GM12878 (cell line): Measurements from ENCODE around the gene JAKMIP1. TPM values are rescaled to one million over a fixed set of nuclear protein-coding genes. Genes with fewer than 3 reads are reported as not detected.

Experiments used
- ATAC-seq: fragments of 200-7000 bp; cut with Tn5 transposase; 3 replicates; pipeline ENCODE4 v1.9.1; 2020; ENCODE audit warnings: mild to moderate bottlenecking, moderate library complexity
- BruUV-seq: library from RNA; stranded (reverse); fragments of 400-500 nt; replicated peaks from 2 replicates; lab custom pipeline; 2021; lab: Mats Ljungman, UMichigan
- CTCF ChIA-PET: fragments of 300-600 bp; sonication (Branson Sonifier 250); formaldehyde crosslinking; extraction: SDS; loops from one replicate; lab custom pipeline; 2021; ENCODE audit warnings: inconsistent platforms; lab: Yijun Ruan, JAX
- POLR2A ChIA-PET: fragments of 350-600 bp; formaldehyde crosslinking; extraction: SDS; loops from one replicate; lab custom pipeline; 2021; ENCODE audit warnings: inconsistent platforms; lab: Charles Lee
- RAD21 ChIA-PET: fragments of 300-600 bp; sonication (Branson Sonifier 250); formaldehyde crosslinking; loops from one replicate; lab custom pipeline; 2023; ENCODE audit warnings: antibody characterized with exemption; ENCODE audit not compliant: unreplicated experiment; lab: Charles Lee
- SMC1A ChIA-PET: fragments of 300-600 bp; sonication (Branson Sonifier 250); formaldehyde crosslinking; loops from one replicate; lab custom pipeline; 2023; ENCODE audit not compliant: unreplicated experiment, uncharacterized antibody; lab: Charles Lee
- DNase-seq: peaks from one replicate; pipeline ENCODE4 v3.0.0-alpha.2; 2011; ENCODE audit warnings: low read depth, low spot score
- FAIRE-seq: peaks from 3 replicates; lab custom pipeline; 2011; peaks lifted over from hg19 to GRCh38; lab: Jason Lieb, UNC
- H2AFZ ChIP-seq: 2 replicates; pipeline ENCODE4 v1.6.0; 2011; ENCODE audit warnings: low read depth, low read length, control low read depth; ENCODE audit not compliant: control insufficient read depth
- H3K27ac ChIP-seq: 2 replicates; pipeline ENCODE4 v1.5.1; 2011; ENCODE audit warnings: control low read depth; ENCODE audit not compliant: control insufficient read depth, insufficient read depth
- H3K27me3 ChIP-seq, 2 experiments: replicated peaks in 1 of 2; 2 replicates each; pipeline versions ENCODE4 v1.6.0 to v1.6.1; 2011; ENCODE audit warnings: low read length in 1 of 2; ENCODE audit not compliant: control insufficient read depth in 2 of 2, insufficient read depth in 2 of 2
- H3K36me3 ChIP-seq, 2 experiments: 2 replicates each; pipeline ENCODE4 v1.5.1; 2011; ENCODE audit warnings: low read length in 1 of 2; ENCODE audit not compliant: control insufficient read depth in 2 of 2, insufficient read depth in 2 of 2
- H3K4me1 ChIP-seq: 2 replicates; pipeline ENCODE4 v1.6.1; 2011; ENCODE audit warnings: mild to moderate bottlenecking, low read length, moderate library complexity, mixed read lengths; ENCODE audit not compliant: control insufficient read depth, insufficient read depth
- H3K4me2 ChIP-seq: 2 replicates; pipeline ENCODE4 v1.6.0; 2011; ENCODE audit warnings: control low read depth; ENCODE audit not compliant: control insufficient read depth, insufficient read depth
- H3K4me3 ChIP-seq: fragments of 200-600 bp; sonication (generic); 2 replicates; pipeline ENCODE4 v1.5.1; 2016
- H3K79me2 ChIP-seq: 2 replicates; pipeline ENCODE4 v1.6.0; 2011; ENCODE audit warnings: low read length; ENCODE audit not compliant: control insufficient read depth, insufficient read depth
- H3K9ac ChIP-seq: 2 replicates; pipeline ENCODE4 v1.8.0; 2011; ENCODE audit warnings: low read length, control low read depth, mixed read lengths; ENCODE audit not compliant: control insufficient read depth, insufficient read depth
- H3K9me3 ChIP-seq: replicated peaks from 3 replicates; pipeline ENCODE4 v1.5.1; 2011; ENCODE audit warnings: mild to moderate bottlenecking, low read length; ENCODE audit not compliant: control insufficient read depth, insufficient read depth
- H4K20me1 ChIP-seq: 2 replicates; pipeline ENCODE4 v1.6.0; 2011; ENCODE audit not compliant: control insufficient read depth, insufficient read depth
- BRCA1 ChIP-seq: IDR thresholded peaks from 2 replicates; pipeline ENCODE4 v1.6.1; 2011; ENCODE audit warnings: low read depth, low read length, improper control_type of control experiment
- CHD2 ChIP-seq: IDR thresholded peaks from 2 replicates; pipeline ENCODE4 v1.6.1; 2011; ENCODE audit warnings: low read depth, low read length, improper control_type of control experiment, borderline replicate concordance
- CREM ChIP-seq: IDR thresholded peaks from 2 replicates; pipeline ENCODE4 v1.6.1; 2014; ENCODE audit warnings: antibody characterized with exemption, low read depth
- EED ChIP-seq: sonication (generic); IDR thresholded peaks from 2 replicates; pipeline ENCODE4 v1.6.1; 2016; ENCODE audit warnings: antibody characterized with exemption, low read depth
- ETV6 ChIP-seq, 2 experiments: fragments of 450-650 bp in 1 of 2; IDR thresholded peaks in 1 of 2; conservative IDR thresholded peaks in 1 of 2; 2 replicates each; pipeline ENCODE4 v1.6.1; 2014; ENCODE audit warnings: antibody characterized with exemption in 1 of 2, borderline replicate concordance in 1 of 2, low read depth in 1 of 2, mild to moderate bottlenecking in 1 of 2, moderate library complexity in 1 of 2
- HDAC6 ChIP-seq: fragments of 200-600 bp; sonication (generic); IDR thresholded peaks from one replicate; pipeline ENCODE4 v1.8.0; 2017; ENCODE audit warnings: antibody characterized with exemption; ENCODE audit not compliant: unreplicated experiment
- IKZF1 ChIP-seq: fragments of 450-650 bp; conservative IDR thresholded peaks from 2 replicates; pipeline ENCODE4 v1.6.1; 2017; ENCODE audit warnings: antibody characterized with exemption, mild to moderate bottlenecking
- LARP7 ChIP-seq: fragments of 450-650 bp; IDR thresholded peaks from 2 replicates; pipeline ENCODE4 v1.6.1; 2017; ENCODE audit warnings: mild to moderate bottlenecking
- MXI1 ChIP-seq: fragments of 150-350 bp; IDR thresholded peaks from 2 replicates; pipeline ENCODE4 v1.6.1; 2011; ENCODE audit warnings: low read depth, mild to moderate bottlenecking, inconsistent platforms, low read length, improper control_type of control experiment
- NBN ChIP-seq: fragments of 450-650 bp; IDR thresholded peaks from 2 replicates; pipeline ENCODE4 v1.6.1; 2016
- NFIC ChIP-seq: IDR thresholded peaks from 2 replicates; pipeline ENCODE4 v1.6.1; 2012; ENCODE audit warnings: low read depth, mild to moderate bottlenecking, inconsistent platforms, low read length, moderate library complexity
- POLR2A ChIP-seq: IDR thresholded peaks from 2 replicates; pipeline ENCODE4 v1.6.1; 2011; ENCODE audit warnings: low read depth, mild to moderate bottlenecking, low read length
- SMAD5 ChIP-seq: IDR thresholded peaks from 2 replicates; pipeline ENCODE4 v1.6.1; 2016; ENCODE audit warnings: antibody characterized with exemption, low read depth
- ZNF384 ChIP-seq: IDR thresholded peaks from 2 replicates; pipeline ENCODE4 v1.6.1; 2012; ENCODE audit warnings: low read depth, mild to moderate bottlenecking, low read length, improper control_type of control experiment, borderline replicate concordance
- WGBS: methylation state at CpG from one replicate; pipeline ENCODE4 v1.1.6; 2016; ENCODE audit warnings: low lambda C conversion rate; ENCODE audit not compliant: insufficient replicate concordance, insufficient coverage; ENCODE audit errors: missing lambda C conversion rate; 5-methylcytosine and 5-hydroxymethylcytosine counted together
- in situ Hi-C: fragments of 300-500 bp; cut with MboI; formaldehyde crosslinking; loops from 9 replicates; pipeline ENCODE4 v1.14.3; 2018; ENCODE audit warnings: mixed read lengths
- intact Hi-C: fragments of 100-400 bp; cut with micrococcal nuclease; formaldehyde crosslinking; loops from one replicate; pipeline ENCODE4 v1.14.2; 2022; ENCODE audit not compliant: unreplicated experiment
- polyA plus RNA-seq, 11 experiments: library from polyadenylated mRNA; depleted of rRNA in 4 of 11; unstranded in 6 of 11; stranded (reverse) in 5 of 11; fragments of >200 nt; fragmentation: Nextera tagmentation in 4 of 11; fragmentation: Illumina TruSeq in 1 of 11; extraction: Ambion mirVana in 4 of 11; extraction: Trizol in 1 of 11; gene quantifications; 1 replicate in 1 of 11; 2 replicates in 10 of 11; pipeline versions ENCODE4 v1.2.1 to v1.2.3, GENCODE V29; 2011 to 2016; ENCODE audit warnings: inconsistent platforms in 2 of 11, missing spikeins in 2 of 11, low read depth in 1 of 11
- total RNA-seq, 4 experiments: library from RNA; depleted of rRNA in 3 of 4; stranded (reverse); fragments of >200 nt in 3 of 4; fragmentation: Illumina TruSeq in 1 of 4; extraction: Trizol in 1 of 4; gene quantifications; 2 replicates each; pipeline versions ENCODE4 v1.2.1 to v1.2.3, GENCODE V29; 2013 to 2021
- TF ChIP-seq, protein P1 (sequence below): IDR thresholded peaks from 2 replicates; pipeline ENCODE4 v1.6.1; 2012; ENCODE audit warnings: improper control_type of control experiment, low read depth, low read length; ENCODE audit not compliant: insufficient replicate concordance
- TF ChIP-seq, protein P2 (sequence below): fragments of 450-650 bp; formaldehyde crosslinking; IDR thresholded peaks from 2 replicates; pipeline ENCODE4 v1.5.0; 2022; ENCODE audit warnings: mild to moderate bottlenecking, missing genetic modification characterization

JAKMIP1 gene
- total and polyA plus RNA-seq, 10 of the 15 experiments (the other 5 are each of a cell fraction or from before 2014, with no cell fraction given): 0.52 to 16.7 (median 12.3) TPM

DNA sequence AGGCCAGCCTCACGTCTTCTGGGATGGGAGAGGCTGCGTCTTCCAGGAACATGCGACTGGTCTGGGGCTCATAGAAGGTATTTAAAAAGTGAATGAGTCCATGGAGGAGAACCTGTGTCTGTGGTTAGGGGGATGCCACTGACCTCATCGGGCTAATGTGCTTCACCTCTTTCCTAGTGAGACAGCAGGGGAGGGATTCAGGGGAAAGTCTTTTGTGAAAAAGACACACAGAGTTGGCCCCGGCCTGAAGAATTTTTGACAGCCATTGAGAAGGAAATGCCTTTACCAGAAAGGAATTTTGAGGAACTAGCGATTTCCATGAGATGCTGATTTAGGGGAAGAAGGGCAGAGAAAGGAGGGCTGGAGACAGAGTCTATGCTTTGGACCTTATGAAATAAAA is 171.1 kb downstream of the JAKMIP1 start:
- H3K79me2 ChIP-seq: no peaks in the 10 kb centered on the region
- H3K9ac ChIP-seq: no peak overlapping the region
- ATAC-seq (no peak), FAIRE-seq (no peak), DNase-seq (no peak)
- ChIA-PET CTCF (interaction anchor here (0.9 kb wide), 1 partner anchor 31 kb away, joined by 3 read pairs; no protein-coding TSS in a partner anchor), SMC1A (no interaction called here), POLR2A (no interaction called here), RAD21 (no interaction called here)
- H3K27me3 ChIP-seq: no peaks in the 10 kb centered on the region; a peak in 2 of 4 replicates
- H3K27ac ChIP-seq: no peak overlapping the region
- in situ Hi-C loops: no loop called here
- BruUV-seq: no TSS peak
- WGBS: 39% methylated on average over 6 of the region's 6 CpGs
- no peak overlapping the region for H3K4me2 ChIP-seq
- H3K36me3 ChIP-seq: no peaks in the 10 kb centered on the region
- no peaks in the 10 kb centered on the region for H3K9me3 ChIP-seq
- H2AFZ ChIP-seq: no peak overlapping the region
- no peak overlapping the region for H3K4me3 ChIP-seq
- H3K4me1 ChIP-seq: no peaks in the 10 kb centered on the region
- intact Hi-C loops: no loop called here
- H4K20me1 ChIP-seq: no peaks in the 10 kb centered on the region
- TF ChIP-seq LARP7 (no peak), SMAD5 (no peak), POLR2A (no peak), HDAC6 (no peak), IKZF1 (no peak), NBN (no peak), NFIC (no peak), CREM (no peak), ETV6 (conservative IDR thresholded peaks at IDR 0.05 in 1 of 2, IDR thresholded peaks at IDR 0.05 in 1 of 2; ENCODE audit: borderline replicate concordance in 1 of 2, low read depth in 1 of 2) (no peak), ZNF384 (no peak), BRCA1 (no peak), EED (no peak), CHD2 (no peak), MXI1 (no peak)
- TF ChIP-seq, protein P1, sequence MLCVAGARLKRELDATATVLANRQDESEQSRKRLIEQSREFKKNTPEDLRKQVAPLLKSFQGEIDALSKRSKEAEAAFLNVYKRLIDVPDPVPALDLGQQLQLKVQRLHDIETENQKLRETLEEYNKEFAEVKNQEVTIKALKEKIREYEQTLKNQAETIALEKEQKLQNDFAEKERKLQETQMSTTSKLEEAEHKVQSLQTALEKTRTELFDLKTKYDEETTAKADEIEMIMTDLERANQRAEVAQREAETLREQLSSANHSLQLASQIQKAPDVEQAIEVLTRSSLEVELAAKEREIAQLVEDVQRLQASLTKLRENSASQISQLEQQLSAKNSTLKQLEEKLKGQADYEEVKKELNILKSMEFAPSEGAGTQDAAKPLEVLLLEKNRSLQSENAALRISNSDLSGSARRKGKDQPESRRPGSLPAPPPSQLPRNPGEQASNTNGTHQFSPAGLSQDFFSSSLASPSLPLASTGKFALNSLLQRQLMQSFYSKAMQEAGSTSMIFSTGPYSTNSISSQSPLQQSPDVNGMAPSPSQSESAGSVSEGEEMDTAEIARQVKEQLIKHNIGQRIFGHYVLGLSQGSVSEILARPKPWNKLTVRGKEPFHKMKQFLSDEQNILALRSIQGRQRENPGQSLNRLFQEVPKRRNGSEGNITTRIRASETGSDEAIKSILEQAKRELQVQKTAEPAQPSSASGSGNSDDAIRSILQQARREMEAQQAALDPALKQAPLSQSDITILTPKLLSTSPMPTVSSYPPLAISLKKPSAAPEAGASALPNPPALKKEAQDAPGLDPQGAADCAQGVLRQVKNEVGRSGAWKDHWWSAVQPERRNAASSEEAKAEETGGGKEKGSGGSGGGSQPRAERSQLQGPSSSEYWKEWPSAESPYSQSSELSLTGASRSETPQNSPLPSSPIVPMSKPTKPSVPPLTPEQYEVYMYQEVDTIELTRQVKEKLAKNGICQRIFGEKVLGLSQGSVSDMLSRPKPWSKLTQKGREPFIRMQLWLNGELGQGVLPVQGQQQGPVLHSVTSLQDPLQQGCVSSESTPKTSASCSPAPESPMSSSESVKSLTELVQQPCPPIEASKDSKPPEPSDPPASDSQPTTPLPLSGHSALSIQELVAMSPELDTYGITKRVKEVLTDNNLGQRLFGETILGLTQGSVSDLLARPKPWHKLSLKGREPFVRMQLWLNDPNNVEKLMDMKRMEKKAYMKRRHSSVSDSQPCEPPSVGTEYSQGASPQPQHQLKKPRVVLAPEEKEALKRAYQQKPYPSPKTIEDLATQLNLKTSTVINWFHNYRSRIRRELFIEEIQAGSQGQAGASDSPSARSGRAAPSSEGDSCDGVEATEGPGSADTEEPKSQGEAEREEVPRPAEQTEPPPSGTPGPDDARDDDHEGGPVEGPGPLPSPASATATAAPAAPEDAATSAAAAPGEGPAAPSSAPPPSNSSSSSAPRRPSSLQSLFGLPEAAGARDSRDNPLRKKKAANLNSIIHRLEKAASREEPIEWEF: no peak
- TF ChIP-seq, protein P2, sequence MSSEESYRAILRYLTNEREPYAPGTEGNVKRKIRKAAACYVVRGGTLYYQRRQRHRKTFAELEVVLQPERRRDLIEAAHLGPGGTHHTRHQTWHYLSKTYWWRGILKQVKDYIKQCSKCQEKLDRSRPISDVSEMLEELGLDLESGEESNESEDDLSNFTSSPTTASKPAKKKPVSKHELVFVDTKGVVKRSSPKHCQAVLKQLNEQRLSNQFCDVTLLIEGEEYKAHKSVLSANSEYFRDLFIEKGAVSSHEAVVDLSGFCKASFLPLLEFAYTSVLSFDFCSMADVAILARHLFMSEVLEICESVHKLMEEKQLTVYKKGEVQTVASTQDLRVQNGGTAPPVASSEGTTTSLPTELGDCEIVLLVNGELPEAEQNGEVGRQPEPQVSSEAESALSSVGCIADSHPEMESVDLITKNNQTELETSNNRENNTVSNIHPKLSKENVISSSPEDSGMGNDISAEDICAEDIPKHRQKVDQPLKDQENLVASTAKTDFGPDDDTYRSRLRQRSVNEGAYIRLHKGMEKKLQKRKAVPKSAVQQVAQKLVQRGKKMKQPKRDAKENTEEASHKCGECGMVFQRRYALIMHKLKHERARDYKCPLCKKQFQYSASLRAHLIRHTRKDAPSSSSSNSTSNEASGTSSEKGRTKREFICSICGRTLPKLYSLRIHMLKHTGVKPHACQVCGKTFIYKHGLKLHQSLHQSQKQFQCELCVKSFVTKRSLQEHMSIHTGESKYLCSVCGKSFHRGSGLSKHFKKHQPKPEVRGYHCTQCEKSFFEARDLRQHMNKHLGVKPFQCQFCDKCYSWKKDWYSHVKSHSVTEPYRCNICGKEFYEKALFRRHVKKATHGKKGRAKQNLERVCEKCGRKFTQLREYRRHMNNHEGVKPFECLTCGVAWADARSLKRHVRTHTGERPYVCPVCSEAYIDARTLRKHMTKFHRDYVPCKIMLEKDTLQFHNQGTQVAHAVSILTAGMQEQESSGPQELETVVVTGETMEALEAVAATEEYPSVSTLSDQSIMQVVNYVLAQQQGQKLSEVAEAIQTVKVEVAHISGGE (CRISPR knock-in tag): no peak
